Measurements from ENCODE around the gene LIPA.

- TF ChIP-seq CTCF (conservative IDR thresholded peaks at IDR 0.05) (no peak), EZH2 (IDR thresholded peaks at IDR 0.05; ENCODE audit: low read depth) (no peak)
Measured at GRCh38 chr10:89273680-89274079, 22.1 kb upstream of the LIPA start.
